Adipocyte (in vitro differentiated cells): ENCODE data around the gene TMF1.

Experiments
- DNase-seq: peaks from one replicate; pipeline ENCODE4 v3.0.0-alpha.2; 2015; ENCODE audit warnings: low read depth
- H3K27me3 ChIP-seq: replicated peaks from 2 replicates; pipeline ENCODE4 v1.7.0; 2013; ENCODE audit warnings: mild to moderate bottlenecking, low read length, moderate library complexity; ENCODE audit not compliant: control insufficient read depth, insufficient read depth
- H3K36me3 ChIP-seq: 2 replicates; pipeline ENCODE4 v1.7.0; 2013; ENCODE audit warnings: low read length, mild to moderate bottlenecking, moderate library complexity; ENCODE audit not compliant: control insufficient read depth, insufficient read depth, severe bottlenecking
- H3K4me1 ChIP-seq: 2 replicates; pipeline ENCODE4 v1.7.0; 2013; ENCODE audit warnings: mild to moderate bottlenecking, low read length, moderate library complexity; ENCODE audit not compliant: control insufficient read depth, insufficient read depth
- H3K4me3 ChIP-seq: 2 replicates; pipeline ENCODE4 v1.7.0; 2013; ENCODE audit warnings: mild to moderate bottlenecking, low read length, moderate library complexity
- H3K9ac ChIP-seq: 2 replicates; pipeline ENCODE4 v1.7.0; 2013; ENCODE audit warnings: mild to moderate bottlenecking, low read length, moderate library complexity
- H3K9me3 ChIP-seq: 2 replicates; pipeline ENCODE4 v1.7.0; 2013; ENCODE audit warnings: mild to moderate bottlenecking, low read length, moderate library complexity; ENCODE audit not compliant: control insufficient read depth

The TMF1 gene

DNA sequence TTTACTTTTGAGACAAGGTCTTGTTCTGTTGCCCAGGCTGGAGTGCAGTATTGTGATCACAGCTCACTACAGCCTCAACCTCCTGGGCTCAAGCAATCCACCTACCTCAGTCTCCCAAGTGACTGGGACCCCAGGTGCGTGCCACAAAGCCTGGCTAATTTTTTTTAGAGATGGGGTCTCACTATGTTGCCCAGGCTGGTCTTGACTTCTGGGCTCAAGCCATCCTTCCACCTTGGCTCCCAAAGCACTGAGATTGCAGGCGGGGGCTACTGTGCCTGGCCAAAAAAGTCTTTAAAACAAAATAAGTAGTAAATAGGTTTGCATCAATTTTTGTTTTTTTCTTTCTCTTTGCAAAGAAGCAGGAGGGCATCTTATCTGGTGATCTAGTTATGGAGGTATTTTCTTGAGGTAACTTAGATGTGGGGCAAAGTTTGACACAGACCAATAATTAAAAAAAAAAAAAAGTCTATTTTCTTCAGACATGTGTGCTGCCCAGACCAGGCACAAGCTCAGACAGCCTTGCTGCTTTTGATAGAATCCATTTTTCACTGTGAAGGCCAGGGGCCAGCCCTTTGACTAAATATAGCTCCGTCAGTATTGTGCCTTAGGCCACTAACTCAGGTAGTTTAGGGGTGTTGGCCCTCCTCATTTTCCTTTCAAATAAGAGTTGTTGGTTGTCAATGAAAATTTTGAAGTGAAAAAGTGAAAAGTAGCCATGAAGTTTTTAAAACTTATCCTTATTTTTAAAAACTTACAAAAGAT lies 35.1 kb upstream of the TMF1 start:
- Histone ChIP-seq H3K36me3 (peaks cover 32% of the 10 kb centered on the region), H3K4me3 (peak overlapping the region; percentile 95), H3K9me3 (no peaks in the 10 kb centered on the region), H3K4me1 (peaks cover 72% of the 10 kb centered on the region), H3K9ac (peak overlapping the region; percentile 96), H3K27me3 (no peaks in the 10 kb centered on the region)
- DNase-seq: no peak

DNA sequence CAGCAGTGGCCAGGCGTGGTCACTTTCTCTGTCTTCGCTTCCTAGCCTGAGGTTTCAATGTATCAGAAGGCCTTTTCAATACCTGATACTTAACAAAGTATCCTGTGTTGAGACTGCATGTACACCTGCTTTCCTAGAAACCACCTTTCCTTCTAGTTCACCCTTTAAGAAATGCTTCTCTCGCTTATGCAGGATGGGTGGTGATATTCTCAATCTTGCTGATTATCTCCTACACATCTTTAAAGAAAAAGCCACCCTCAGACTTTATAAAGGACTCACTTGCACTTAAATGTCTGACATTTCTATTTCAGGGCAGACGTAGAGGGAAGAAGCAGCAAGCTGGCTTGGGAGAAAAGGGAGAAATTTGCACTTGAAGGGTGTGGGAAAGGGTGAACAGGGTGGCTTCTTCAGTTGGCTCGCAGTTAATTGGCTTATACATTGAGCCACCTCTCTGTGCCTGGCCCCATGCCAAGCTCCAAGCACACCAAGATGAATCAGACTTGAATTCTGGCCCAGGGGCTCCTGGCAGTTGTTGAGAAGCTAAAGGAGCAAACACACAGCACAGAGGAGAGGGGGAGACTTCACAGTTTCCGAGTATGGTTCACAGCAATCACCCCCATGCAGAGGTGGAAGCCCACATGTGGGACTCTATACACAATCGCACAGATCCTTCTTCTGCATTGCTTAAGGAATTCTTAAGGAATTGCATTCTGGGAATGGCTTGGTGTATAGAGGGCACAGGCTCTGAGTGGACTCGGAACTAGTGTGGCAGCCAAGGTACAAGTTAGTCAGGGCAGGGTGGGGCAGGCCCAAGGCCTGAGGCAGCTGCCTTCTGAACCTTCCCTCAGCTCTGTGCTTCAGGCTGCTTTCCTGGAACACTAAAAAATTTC lies 33.9 kb upstream of the TMF1 start:
- no peaks in the 10 kb centered on the region for H3K9me3 ChIP-seq
- H3K9ac ChIP-seq: peak overlapping the region; percentile 96
- no peaks in the 10 kb centered on the region for H3K27me3 ChIP-seq
- H3K4me3 ChIP-seq: peak overlapping the region; percentile 95
- H3K4me1 ChIP-seq: peaks cover 72% of the 10 kb centered on the region
- DNase-seq: peak; percentile 90
- H3K36me3 ChIP-seq: peaks cover 21% of the 10 kb centered on the region

DNA sequence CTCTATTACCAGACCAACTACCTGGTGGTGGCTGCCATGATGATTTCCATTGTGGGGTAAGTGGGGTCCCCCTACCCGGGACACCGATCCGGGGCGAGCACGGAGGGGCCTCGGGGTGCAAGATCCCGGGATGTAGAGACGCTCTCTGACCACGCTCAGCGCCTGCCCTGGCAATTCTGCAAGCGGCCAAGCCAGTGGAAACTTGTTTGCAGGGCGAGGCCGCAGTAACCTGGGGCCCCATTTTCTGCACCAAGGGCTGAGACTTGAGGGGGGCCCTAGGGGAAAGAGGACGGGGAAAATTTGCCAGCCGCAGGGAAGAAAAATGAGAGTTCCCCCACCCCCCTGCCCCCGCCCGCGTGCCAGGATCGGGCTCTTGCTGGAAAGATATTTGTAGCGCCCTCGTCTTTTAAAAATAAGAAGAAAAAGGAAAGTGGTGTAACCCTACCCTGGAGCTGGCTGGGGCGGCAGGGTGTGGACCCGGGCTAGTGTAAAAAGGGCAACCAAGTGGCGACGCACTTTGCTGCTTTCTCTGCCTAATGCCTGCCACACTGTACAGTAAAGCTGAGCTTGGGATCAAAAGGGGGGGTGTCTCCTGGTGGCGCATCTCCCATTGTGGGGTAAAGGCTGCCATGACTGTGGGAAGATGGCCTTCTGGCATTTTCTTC lies 33.2 kb upstream of the TMF1 start:
- Histone ChIP-seq H3K36me3 (peaks cover 14% of the 10 kb centered on the region), H3K27me3 (no peaks in the 10 kb centered on the region), H3K9me3 (no peaks in the 10 kb centered on the region), H3K4me1 (peaks cover 71% of the 10 kb centered on the region), H3K9ac (peak overlapping the region; percentile 96), H3K4me3 (peak overlapping the region; percentile 95)
- peak; percentile 71 for DNase-seq

DNA sequence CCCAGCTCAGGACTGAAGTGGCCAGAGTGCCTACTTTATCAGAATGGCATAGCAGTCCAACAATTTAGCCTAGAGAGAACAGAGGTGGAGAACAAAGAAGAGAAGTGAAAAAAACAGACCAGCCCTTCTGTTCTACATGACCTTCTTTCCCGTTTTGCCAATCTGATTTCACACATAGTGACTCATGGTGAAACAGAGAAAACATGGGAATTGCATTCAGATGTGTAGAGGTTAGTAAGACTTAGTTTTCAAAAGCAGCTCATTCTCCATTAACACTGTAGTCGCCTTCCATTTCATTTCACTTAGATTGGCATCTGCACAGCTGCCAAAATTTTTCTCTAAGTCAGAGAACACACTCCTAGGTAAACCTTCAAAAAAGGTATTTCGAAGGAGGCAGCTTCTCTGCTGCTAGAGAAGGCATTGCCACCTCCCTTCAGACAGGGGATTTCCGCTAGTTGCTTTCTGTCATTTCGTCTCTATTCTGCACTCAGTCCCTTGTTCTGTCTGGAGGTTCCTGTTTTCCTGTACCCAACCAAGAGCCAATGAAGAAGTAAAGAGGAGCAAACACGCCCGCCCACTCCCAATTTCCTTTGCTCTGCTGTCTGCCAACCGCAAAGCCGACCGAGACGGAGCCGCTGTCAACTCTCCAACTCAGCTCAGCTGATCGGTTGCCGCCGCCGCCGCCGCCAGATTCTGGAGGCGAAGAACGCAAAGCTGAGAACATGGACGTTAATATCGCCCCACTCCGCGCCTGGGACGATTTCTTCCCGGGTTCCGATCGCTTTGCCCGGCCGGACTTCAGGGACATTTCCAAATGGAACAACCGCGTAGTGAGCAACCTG lies 32.4 kb upstream of the TMF1 start, which contains the start of gene ARL6IP5:
ARL6IP5 (plus strand) TSS at position 612 of the 842 bp plus-strand sequence; CDS start at position 723, 111 bp downstream.
- peak; percentile 96 for DNase-seq
- peaks cover 14% of the 10 kb centered on the region for H3K36me3 ChIP-seq
- H3K4me1 ChIP-seq: peaks cover 64% of the 10 kb centered on the region
- H3K27me3 ChIP-seq: no peaks in the 10 kb centered on the region
- peak within 1 kb of the TSS; percentile 96 for H3K9ac ChIP-seq
- peak within 1 kb of the TSS; percentile 95 for H3K4me3 ChIP-seq
- H3K9me3 ChIP-seq: no peaks in the 10 kb centered on the region

DNA sequence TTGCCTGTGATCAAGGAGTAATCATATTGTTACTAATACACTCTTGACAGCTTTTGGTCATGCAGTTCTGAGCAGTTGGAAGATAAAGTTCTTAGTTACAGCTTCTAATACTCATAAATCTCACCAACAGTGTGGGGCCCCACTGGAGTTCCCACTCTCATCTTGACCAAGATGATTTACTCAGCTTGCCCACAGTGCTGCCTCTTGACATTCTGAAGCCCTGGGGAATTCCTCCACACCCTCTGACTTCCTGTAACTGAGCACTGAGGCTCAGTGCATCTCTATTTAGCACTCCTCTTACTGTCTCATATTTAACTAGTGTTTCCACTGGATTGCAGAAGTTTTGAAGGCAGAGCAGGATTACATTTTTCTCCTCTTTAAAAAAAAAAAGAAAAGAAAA lies 30.7 kb upstream of the TMF1 start:
- peak overlapping the region; percentile 96 for H3K9ac ChIP-seq
- peak overlapping the region; percentile 95 for H3K4me3 ChIP-seq
- H3K27me3 ChIP-seq: no peaks in the 10 kb centered on the region
- H3K9me3 ChIP-seq: no peaks in the 10 kb centered on the region
- DNase-seq: peak; percentile 81
- H3K4me1 ChIP-seq: peaks cover 63% of the 10 kb centered on the region
- H3K36me3 ChIP-seq: peaks cover 7% of the 10 kb centered on the region

DNA sequence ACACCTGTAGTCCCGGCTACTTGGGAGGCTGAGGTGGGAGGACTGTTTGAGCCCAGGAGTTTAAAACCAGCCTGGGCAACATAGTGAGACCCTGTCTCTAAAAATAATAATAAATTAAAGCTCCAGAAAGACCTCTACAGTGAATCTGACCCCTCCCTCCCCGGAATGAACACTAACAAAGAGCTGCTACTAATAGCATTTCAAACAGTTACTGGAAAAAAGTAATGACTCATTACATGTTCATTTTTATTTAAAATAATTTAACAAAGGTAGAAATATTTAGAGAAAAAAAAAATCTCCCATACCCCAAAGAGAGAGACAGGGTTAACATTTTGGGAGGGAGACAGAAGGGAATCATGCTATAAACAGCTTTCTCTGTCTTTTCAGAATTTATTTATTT lies 30.2 kb upstream of the TMF1 start:
- Histone ChIP-seq H3K4me1 (peaks cover 62% of the 10 kb centered on the region), H3K9ac (peak overlapping the region; percentile 5), H3K36me3 (peaks cover 4% of the 10 kb centered on the region), H3K9me3 (no peaks in the 10 kb centered on the region), H3K27me3 (no peaks in the 10 kb centered on the region), H3K4me3 (peak overlapping the region; percentile 95)
- no peak for DNase-seq

DNA sequence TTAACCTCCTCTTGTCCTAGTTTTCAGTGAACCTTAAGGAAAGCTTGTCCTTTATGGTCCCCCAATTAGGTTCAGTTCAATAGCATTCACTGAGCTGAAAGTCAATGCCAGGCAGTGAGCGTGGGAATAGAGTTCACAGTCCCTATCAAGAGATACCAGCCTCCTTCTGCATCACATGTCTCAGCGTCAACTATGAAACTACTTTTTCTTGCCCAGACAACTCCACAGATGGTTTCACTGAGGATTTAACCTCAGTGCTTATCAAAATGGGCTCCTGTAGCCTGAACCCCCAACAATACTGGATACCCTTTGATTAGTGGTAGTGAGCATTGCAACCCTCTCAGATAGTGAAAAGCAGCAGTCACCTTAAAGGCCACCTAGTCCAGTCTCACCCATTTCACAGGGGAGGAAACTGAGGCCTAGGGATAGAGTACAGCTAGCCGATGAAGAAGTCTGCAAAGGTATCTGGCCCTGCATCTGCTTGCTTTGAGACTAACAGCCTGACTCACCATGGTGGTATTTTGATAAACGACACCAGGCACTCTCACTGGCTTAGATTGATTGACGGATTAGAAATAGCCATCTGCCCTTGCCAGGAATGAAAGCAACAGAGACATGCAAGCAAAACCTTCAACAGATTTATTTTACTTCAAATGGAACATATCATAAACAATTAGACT lies 29.6 kb upstream of the TMF1 start:
- H3K36me3 ChIP-seq: no peaks in the 10 kb centered on the region
- H3K9me3 ChIP-seq: no peaks in the 10 kb centered on the region
- H3K4me1 ChIP-seq: peaks cover 57% of the 10 kb centered on the region
- peak; percentile 18 for DNase-seq
- H3K4me3 ChIP-seq: no peak overlapping the region
- H3K27me3 ChIP-seq: no peaks in the 10 kb centered on the region
- H3K9ac ChIP-seq: no peak overlapping the region

DNA sequence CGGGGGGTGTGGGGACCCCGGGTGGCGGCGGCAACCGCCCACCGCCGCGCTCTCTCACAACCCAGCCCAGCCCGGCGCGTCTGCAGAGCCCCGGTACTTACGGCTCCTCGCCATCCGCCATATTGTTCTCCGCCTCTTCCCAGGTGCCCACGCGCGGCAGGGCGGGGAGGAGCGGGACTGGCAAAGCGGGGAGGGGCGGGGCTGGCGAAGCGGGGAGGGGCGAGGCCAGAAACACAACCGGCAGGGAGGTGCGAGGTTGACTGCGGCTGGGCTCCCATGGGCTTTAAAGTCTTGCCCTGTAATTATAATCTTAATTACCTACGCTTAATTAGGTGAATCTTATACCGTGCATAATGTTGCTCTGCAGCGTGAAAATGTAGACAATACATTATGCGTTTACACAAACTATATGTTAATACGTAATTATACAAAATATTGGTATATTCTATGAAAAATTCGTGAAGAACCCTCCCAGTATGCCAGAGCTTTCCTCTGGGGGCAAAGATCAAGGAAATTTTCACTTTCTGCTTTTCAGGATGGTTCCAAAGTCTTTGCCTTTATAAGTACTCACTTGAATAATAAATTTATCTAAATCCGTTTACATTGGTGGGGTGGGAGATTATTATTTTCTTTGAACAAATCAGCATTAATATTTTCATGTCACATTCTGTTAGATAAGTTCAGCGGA lies 28.2 kb upstream of the TMF1 start, which contains the start of gene UBA3:
UBA3 (minus strand) TSS at position 133 of the 688 bp plus-strand sequence; CDS start at position 121, 12 bp downstream.
- Histone ChIP-seq H3K9ac (peak within 1 kb of the TSS; percentile 90), H3K9me3 (no peaks in the 10 kb centered on the region), H3K36me3 (no peaks in the 10 kb centered on the region), H3K27me3 (no peaks in the 10 kb centered on the region), H3K4me3 (peak within 1 kb of the TSS; percentile 90), H3K4me1 (peaks cover 57% of the 10 kb centered on the region)
- DNase-seq: peak; percentile 96

DNA sequence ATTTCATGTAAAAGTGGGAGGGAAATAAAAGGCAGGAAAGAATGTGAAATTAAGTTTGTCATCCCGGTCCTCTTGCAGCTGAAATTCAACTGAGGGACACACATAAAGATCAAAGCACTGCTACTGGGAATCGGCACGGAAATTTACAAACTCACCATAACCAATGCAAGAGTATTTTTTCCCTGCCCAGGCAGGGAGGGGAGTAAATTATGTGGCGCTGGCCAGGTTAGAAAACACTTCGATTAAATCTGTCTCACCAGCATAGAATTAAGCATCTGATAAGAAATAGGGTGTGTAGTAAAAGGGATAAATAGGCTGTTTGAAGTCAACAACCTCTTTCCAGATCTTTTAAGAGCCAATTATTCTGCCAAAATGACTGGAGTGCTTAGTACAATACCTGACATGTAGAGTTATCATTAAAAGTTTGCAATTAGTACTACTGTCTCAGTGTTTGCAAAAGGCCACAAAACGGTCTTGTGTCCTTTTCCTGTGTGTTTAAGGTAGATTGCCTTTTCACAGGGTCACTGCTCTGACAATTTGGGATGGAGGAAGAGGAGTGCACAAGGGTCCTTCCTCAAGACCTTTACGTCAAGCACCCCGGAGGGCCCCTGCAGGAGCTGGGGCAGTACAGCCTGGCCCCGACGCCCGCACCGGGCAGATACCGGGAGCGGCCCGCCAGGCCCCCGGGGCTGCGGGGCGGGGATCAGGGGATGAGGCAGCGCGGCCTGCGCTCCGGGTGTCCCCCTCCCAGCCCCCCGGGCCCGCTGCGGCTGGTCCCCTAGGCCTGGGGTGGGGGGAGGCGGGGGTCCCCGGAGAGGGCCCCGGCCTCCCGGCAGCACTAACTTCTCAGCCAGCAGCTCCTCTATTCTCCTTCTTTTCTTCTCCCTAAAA lies 27.4 kb upstream of the TMF1 start:
- no peaks in the 10 kb centered on the region for H3K27me3 ChIP-seq
- peaks cover 56% of the 10 kb centered on the region for H3K4me1 ChIP-seq
- DNase-seq: peak; percentile 59
- H3K9me3 ChIP-seq: no peaks in the 10 kb centered on the region
- peaks cover 6% of the 10 kb centered on the region for H3K36me3 ChIP-seq
- peak overlapping the region; percentile 90 for H3K4me3 ChIP-seq
- peak overlapping the region; percentile 90 for H3K9ac ChIP-seq
